Aorta (tissue), 5 donors: ENCODE results near the gene NPRL2. TPM values are rescaled to one million over a fixed set of nuclear protein-coding genes. Genes with fewer than 3 reads are reported as not detected.

ENCODE experiments used
- ATAC-seq: fragments of 200-7000 bp; cut with Tn5 transposase; one replicate; pipeline ENCODE4 v1.9.1; 2022; ENCODE audit warnings: moderate library complexity; ENCODE audit not compliant: low FRiP score
- DNase-seq, 2 donors: peaks; one replicate each; pipeline ENCODE4 v3.0.0-alpha.2; 2020
- H3K27ac ChIP-seq, 2 donors: one replicate each; pipeline ENCODE4 v1.5.1; 2013; ENCODE audit warnings: low read length in 2 of 2, mild to moderate bottlenecking in 2 of 2, moderate library complexity in 2 of 2, control low read depth in 1 of 2, inconsistent platforms in 1 of 2, low read depth in 1 of 2
- H3K27me3 ChIP-seq, 2 donors: one replicate each; pipeline ENCODE4 v1.6.1; 2013; ENCODE audit warnings: control low read depth in 1 of 2, low read length in 1 of 2, mild to moderate bottlenecking in 1 of 2, moderate library complexity in 1 of 2; ENCODE audit not compliant: insufficient read depth in 2 of 2, control insufficient read depth in 1 of 2
- H3K36me3 ChIP-seq, 2 donors: one replicate each; pipeline ENCODE4 v1.6.1; 2013; ENCODE audit warnings: control low read depth in 1 of 2, low read length in 1 of 2, mild to moderate bottlenecking in 1 of 2; ENCODE audit not compliant: insufficient read depth in 2 of 2, control insufficient read depth in 1 of 2
- H3K4me1 ChIP-seq, 2 donors: one replicate each; pipeline ENCODE4 v1.6.1; 2013; ENCODE audit warnings: low read length in 2 of 2, control low read depth in 1 of 2, mild to moderate bottlenecking in 1 of 2, moderate library complexity in 1 of 2; ENCODE audit not compliant: insufficient read depth in 2 of 2, control insufficient read depth in 1 of 2
- H3K4me3 ChIP-seq, 2 donors: one replicate each; pipeline ENCODE4 v1.5.1; 2013; ENCODE audit warnings: low read length in 2 of 2, control low read depth in 1 of 2, mild to moderate bottlenecking in 1 of 2
- H3K9me3 ChIP-seq: one replicate; pipeline ENCODE4 v1.6.1; 2013; ENCODE audit warnings: mild to moderate bottlenecking, low read length; ENCODE audit not compliant: control insufficient read depth
- WGBS, 2 donors: extraction: QIAGEN DNeasy Blood & Tissue Kit; methylation state at CpG; one replicate each; pipeline ENCODE4 v1.1.7; 2013; 5-methylcytosine and 5-hydroxymethylcytosine counted together
- intact Hi-C, 2 donors: fragments of 100-400 bp; cut with DNase I; formaldehyde crosslinking; loops; one replicate each; pipeline versions ENCODE4 v1.14.2 to v1.15.0; 2022
- polyA plus RNA-seq, 2 donors: library from polyadenylated mRNA; stranded (reverse); fragments of 200-250 nt; gene quantifications; one replicate each; pipeline ENCODE4 v1.2.3, GENCODE V29; 2013
- total RNA-seq, 2 donors: library from RNA; stranded (reverse); fragmentation: NEBNext Ultra II Directional; extraction: Animal tissue kit (Norgen Biotek cat#: 25700); gene quantifications; one replicate each; pipeline ENCODE4 v1.2.1, GENCODE V29; 2021
- donor health status: healthy with polysubstance abuse.
- donor health status: Bipolar disorder and iron deficiency.
- donor health status: DM: no; HTN: no; CAD: no.
- donor health status: DM: no; HTN: no; CAD: no.
- donor health status: DM: yes; HTN: yes; CAD: no.

The NPRL2 gene
- total and polyA plus RNA-seq, 4 donors = 11.9 to 41.9 (median 19.3) TPM

DNA sequence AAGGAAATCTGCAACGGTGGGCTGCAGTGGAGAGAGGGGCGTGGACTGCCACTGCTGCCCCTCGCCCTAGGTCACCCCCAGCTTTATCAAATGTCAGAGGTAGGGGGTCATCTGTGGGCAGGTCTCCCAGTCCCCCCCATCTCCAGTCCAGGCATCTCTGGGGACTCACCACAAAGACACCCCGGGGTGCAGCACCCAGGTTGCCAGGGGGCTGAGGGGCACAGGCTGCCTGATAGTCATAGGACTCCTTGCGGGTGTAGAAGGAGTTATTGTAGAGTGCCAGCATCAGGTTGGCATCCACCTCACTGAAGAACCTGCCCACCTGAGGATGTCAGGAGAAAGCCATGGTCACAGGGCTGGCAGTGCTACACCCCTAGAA, 15.3 kb upstream of the NPRL2 start:
- 91 to 92% methylated on average over 5 of the region's 5 CpGs for WGBS, 2 donors
- H3K9me3 ChIP-seq = no peaks in the 10 kb centered on the region
- H3K36me3 ChIP-seq = no peaks in the 10 kb centered on the region
- no peak overlapping the region for H3K27ac ChIP-seq
- intact Hi-C loops = loop anchor here in 1 of 2 donors (5.0 kb wide), 1 partner anchor 151 kb away; no protein-coding TSS in a partner anchor
- H3K27me3 ChIP-seq = no peaks in the 10 kb centered on the region
- ATAC-seq (no peak), DNase-seq (no peak)
- H3K4me1 ChIP-seq = no peaks in the 10 kb centered on the region
- no peak overlapping the region for H3K4me3 ChIP-seq

- Histone ChIP-seq H3K27me3 (no peaks in the 10 kb centered on the region), H3K36me3 (no peaks in the 10 kb centered on the region), H3K4me3 (peak overlapping the region; percentile 5 to 30), H3K27ac (no peak overlapping the region), H3K9me3 (no peaks in the 10 kb centered on the region), H3K4me1 (no peaks in the 10 kb centered on the region)
- DNase-seq (peak; percentile 89 to 93), ATAC-seq (peak; percentile 88)
- 12 to 13% methylated on average over 45 to 53 of the region's 53 CpGs for WGBS, 2 donors
- intact Hi-C loops = loop anchor here in 1 of 2 donors (5.0 kb wide), 1 partner anchor 152 kb away; no protein-coding TSS in a partner anchor
These were observed 14.7 kb upstream of the NPRL2 start for GRCh38 chr3:50365080-50365841.

- Histone ChIP-seq H3K36me3 (no peaks in the 10 kb centered on the region), H3K9me3 (no peaks in the 10 kb centered on the region), H3K27me3 (no peaks in the 10 kb centered on the region), H3K27ac (no peak overlapping the region), H3K4me3 (peak overlapping the region; percentile 5 to 30), H3K4me1 (no peaks in the 10 kb centered on the region)
- ATAC-seq = peak; percentile 49
- DNase-seq = peak in 1 of 2 donors; percentile 86
- WGBS, 2 donors = 17 to 23% methylated on average over 36 to 48 of the region's 48 CpGs
- intact Hi-C loops = loop anchor here in 1 of 2 donors (5.0 kb wide), 2 partner anchors 153 to 178 kb away; no protein-coding TSS in a partner anchor
These were observed 14.1 kb upstream of the NPRL2 start for GRCh38 chr3:50364573-50365079.

GRCh38 chr3:50359760-50360110, 9.2 kb upstream of the NPRL2 start:
- no peak for DNase-seq
- H3K9me3 ChIP-seq = no peaks in the 10 kb centered on the region
- H3K4me3 ChIP-seq = no peak overlapping the region
- ATAC-seq = no peak
- H3K27ac ChIP-seq = no peak overlapping the region
- intact Hi-C loops = loop anchor here in 1 of 2 donors (5.0 to 10.0 kb wide), 2 partner anchors 183 to 1035 kb away; partner anchors contain the start of gene RBM15B
- no peaks in the 10 kb centered on the region for H3K4me1 ChIP-seq
- H3K36me3 ChIP-seq = peaks cover 0 to 2% of the 10 kb centered on the region in 2 donors
- WGBS, 2 donors = 11 to 14% methylated on average over 8 of the region's 8 CpGs
- no peaks in the 10 kb centered on the region for H3K27me3 ChIP-seq

GRCh38 chr3:50358911-50359759, 8.6 kb upstream of the NPRL2 start, which contains the start of gene TMEM115:
Gene TMEM115, minus strand, starts transcription at chr3:50359521. Its CDS starts 458 bp downstream, at chr3:50359063.
- H3K9me3 ChIP-seq = no peaks in the 10 kb centered on the region
- peak within 1 kb of the TSS in 1 of 2 donors; percentile 59 for H3K27ac ChIP-seq
- intact Hi-C loops = loop anchor here in 1 of 2 donors (10.0 kb wide), 1 partner anchor 1036 kb away; the partner anchor contains the start of gene RBM15B
- 1% methylated on average over 63 to 64 of the region's 64 CpGs for WGBS, 2 donors
- H3K36me3 ChIP-seq = peaks cover 0 to 2% of the 10 kb centered on the region in 2 donors
- DNase-seq = peak; percentile 98
- H3K27me3 ChIP-seq = no peaks in the 10 kb centered on the region
- peak within 1 kb of the TSS; percentile 63 to 67 for H3K4me3 ChIP-seq
- H3K4me1 ChIP-seq = no peaks in the 10 kb centered on the region
- peak; percentile 98 for ATAC-seq

GRCh38 chr3:50358355-50358910, 7.9 kb upstream of the NPRL2 start:
- Histone ChIP-seq H3K4me3 (peak overlapping the region; percentile 63 to 67), H3K36me3 (peaks cover 0 to 2% of the 10 kb centered on the region in 2 donors), H3K9me3 (no peaks in the 10 kb centered on the region), H3K4me1 (no peaks in the 10 kb centered on the region), H3K27me3 (no peaks in the 10 kb centered on the region), H3K27ac (no peak overlapping the region)
- no peak for DNase-seq
- WGBS, 2 donors = 34 to 43% methylated on average over 24 of the region's 24 CpGs
- no peak for ATAC-seq
- intact Hi-C loops = loop anchor here in 1 of 2 donors (10.0 kb wide), 1 partner anchor 1036 kb away; the partner anchor contains the start of gene RBM15B

DNA sequence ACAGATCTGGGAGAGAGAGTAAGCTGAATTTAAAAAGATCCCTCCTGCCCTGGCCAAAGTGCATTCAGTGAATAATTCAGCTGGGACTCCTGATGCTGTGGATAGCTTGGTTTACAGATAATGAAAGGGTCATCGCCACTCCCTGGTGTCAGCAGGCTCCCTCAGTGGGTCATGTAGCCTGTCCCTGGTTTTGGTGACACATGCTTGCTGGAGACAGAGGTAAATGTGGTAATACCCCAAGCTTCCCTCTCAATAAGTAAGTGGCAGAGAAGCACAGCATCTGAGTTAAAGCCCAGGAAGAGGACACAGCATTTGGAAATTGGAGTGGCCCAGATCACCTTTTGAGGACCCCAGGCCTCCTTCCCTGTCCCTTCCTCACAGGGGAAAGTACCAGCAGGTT, 6.9 kb upstream of the NPRL2 start:
- H3K27me3 ChIP-seq = no peaks in the 10 kb centered on the region
- H3K9me3 ChIP-seq = no peaks in the 10 kb centered on the region
- no peak overlapping the region for H3K27ac ChIP-seq
- no peak for ATAC-seq
- no peak for DNase-seq
- peaks cover 0 to 5% of the 10 kb centered on the region in 2 donors for H3K36me3 ChIP-seq
- no peak overlapping the region for H3K4me3 ChIP-seq
- 68 to 75% methylated on average over 1 of the region's 1 CpG for WGBS, 2 donors
- intact Hi-C loops = loop anchor here in 1 of 2 donors (10.0 kb wide), 1 partner anchor 1037 kb away; the partner anchor contains the start of gene RBM15B
- no peaks in the 10 kb centered on the region for H3K4me1 ChIP-seq

- DNase-seq (no peak), ATAC-seq (no peak)
- no peaks in the 10 kb centered on the region for H3K9me3 ChIP-seq
- peaks cover 0 to 5% of the 10 kb centered on the region in 2 donors for H3K36me3 ChIP-seq
- H3K27ac ChIP-seq = peak overlapping the region in 1 of 2 donors; percentile 15
- WGBS, 2 donors = 34% methylated on average over 5 of the region's 5 CpGs
- intact Hi-C loops = loop anchor here in 1 of 2 donors (10.0 kb wide), 1 partner anchor 1038 kb away; the partner anchor contains the start of gene RBM15B
- peak overlapping the region in 1 of 2 donors; percentile 3 for H3K4me3 ChIP-seq
- no peaks in the 10 kb centered on the region for H3K27me3 ChIP-seq
- H3K4me1 ChIP-seq = no peaks in the 10 kb centered on the region
These were observed 6.0 kb upstream of the NPRL2 start for GRCh38 chr3:50356553-50356952.
